ENCODE results near the gene ADGRL2.

DNA sequence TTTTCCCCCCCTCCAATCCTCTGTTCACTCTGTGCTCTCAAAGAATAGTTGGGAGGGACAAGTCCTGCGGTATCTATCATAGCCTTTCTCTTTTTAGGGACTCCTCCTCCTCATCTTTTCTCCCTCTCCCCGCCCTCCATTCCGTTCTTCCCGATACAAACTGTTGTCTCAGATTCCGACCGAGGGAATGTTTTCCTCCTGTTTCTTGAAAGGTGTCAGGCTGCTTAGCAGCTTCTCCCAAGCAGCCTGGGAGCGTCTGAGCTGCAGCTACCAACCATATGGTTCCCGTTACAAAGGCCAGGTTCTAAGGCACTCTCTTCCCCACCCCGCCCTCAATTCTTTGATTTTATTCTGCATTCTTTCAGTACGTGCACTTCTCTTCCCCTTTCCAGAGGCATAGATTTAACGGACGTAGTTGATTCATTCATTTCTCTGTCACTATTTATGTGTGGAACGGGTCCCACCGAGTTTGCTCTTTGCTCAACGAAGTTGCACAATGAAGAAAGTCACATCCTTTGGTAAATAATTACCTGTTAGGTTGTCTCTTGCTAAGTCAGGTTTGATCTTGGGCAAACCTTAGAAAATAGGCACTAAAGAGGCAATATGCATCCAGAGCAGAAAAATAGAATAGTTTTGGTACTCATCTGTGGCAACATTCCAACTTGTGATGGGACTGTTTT lies 2.8 kb downstream of the ADGRL2 start:
- TF ChIP-seq, protein P1, sequence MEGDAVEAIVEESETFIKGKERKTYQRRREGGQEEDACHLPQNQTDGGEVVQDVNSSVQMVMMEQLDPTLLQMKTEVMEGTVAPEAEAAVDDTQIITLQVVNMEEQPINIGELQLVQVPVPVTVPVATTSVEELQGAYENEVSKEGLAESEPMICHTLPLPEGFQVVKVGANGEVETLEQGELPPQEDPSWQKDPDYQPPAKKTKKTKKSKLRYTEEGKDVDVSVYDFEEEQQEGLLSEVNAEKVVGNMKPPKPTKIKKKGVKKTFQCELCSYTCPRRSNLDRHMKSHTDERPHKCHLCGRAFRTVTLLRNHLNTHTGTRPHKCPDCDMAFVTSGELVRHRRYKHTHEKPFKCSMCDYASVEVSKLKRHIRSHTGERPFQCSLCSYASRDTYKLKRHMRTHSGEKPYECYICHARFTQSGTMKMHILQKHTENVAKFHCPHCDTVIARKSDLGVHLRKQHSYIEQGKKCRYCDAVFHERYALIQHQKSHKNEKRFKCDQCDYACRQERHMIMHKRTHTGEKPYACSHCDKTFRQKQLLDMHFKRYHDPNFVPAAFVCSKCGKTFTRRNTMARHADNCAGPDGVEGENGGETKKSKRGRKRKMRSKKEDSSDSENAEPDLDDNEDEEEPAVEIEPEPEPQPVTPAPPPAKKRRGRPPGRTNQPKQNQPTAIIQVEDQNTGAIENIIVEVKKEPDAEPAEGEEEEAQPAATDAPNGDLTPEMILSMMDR (IDR thresholded peaks at IDR 0.05; ENCODE audit: poor library complexity): no peak
- TF ChIP-seq EZH2 (IDR thresholded peaks at IDR 0.05; ENCODE audit: borderline replicate concordance) (no peak), EZH2phosphoT487 (IDR thresholded peaks at IDR 0.05; ENCODE audit: low read depth, severe bottlenecking, unreplicated experiment) (no peak)
